ENCODE results near the gene TTC34. TPM values are rescaled to one million over a fixed set of nuclear protein-coding genes. Genes with fewer than 3 reads are reported as not detected.

TTC34 gene
- total and polyA plus RNA-seq, 9 of the 15 experiments (the other 6 are each of a cell fraction or from before 2014, with no cell fraction given) = 0.03 to 0.38 (median 0.05) TPM; not detected in 2

DNA sequence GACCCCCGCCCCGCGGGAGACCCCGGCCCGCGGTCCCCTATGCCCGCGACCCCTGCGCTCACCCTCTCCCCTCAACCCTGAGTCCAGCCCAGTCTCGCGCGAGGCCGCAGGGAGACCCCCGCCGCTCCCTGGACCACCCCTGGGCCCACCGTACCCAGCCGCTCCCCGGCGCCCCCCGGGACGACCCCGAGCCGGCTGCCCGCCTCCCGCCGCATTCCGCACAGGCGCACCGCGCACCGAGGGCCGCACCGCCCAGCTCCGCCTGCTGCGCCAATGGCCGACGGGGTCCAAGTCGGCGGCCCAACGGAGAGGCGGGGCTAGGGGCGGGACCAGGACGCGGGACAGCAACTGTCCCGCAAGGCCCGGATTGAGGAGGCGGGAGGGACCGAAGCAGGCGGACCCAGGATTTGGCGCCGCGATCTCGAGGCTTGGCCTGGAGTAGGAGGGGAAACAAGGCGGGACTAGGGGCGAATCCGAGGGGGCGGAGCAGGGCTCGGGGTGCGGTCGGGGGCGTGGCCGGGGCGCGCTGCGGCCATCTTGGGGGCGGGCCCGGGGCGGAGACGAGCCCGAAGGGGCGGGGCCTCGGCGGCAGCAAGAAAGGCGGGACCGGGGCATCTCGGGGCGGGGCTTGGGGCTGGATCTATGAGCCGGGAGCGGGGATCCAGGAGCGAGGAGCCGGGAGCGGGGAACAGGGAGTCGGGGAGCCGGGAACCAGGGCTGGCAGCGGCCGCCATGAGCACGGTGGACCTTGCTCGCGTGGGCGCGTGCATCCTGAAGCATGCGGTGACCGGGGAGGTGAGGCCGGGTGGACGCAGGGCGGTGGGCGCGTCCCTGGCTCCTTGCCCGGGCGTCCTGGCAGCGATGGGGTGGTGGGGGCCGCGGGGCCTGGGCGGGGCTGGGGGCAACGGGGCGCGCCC lies 215.1 kb downstream of the TTC34 start, which contains the start of gene PRXL2B (continued):
- TF ChIP-seq, protein P1, sequence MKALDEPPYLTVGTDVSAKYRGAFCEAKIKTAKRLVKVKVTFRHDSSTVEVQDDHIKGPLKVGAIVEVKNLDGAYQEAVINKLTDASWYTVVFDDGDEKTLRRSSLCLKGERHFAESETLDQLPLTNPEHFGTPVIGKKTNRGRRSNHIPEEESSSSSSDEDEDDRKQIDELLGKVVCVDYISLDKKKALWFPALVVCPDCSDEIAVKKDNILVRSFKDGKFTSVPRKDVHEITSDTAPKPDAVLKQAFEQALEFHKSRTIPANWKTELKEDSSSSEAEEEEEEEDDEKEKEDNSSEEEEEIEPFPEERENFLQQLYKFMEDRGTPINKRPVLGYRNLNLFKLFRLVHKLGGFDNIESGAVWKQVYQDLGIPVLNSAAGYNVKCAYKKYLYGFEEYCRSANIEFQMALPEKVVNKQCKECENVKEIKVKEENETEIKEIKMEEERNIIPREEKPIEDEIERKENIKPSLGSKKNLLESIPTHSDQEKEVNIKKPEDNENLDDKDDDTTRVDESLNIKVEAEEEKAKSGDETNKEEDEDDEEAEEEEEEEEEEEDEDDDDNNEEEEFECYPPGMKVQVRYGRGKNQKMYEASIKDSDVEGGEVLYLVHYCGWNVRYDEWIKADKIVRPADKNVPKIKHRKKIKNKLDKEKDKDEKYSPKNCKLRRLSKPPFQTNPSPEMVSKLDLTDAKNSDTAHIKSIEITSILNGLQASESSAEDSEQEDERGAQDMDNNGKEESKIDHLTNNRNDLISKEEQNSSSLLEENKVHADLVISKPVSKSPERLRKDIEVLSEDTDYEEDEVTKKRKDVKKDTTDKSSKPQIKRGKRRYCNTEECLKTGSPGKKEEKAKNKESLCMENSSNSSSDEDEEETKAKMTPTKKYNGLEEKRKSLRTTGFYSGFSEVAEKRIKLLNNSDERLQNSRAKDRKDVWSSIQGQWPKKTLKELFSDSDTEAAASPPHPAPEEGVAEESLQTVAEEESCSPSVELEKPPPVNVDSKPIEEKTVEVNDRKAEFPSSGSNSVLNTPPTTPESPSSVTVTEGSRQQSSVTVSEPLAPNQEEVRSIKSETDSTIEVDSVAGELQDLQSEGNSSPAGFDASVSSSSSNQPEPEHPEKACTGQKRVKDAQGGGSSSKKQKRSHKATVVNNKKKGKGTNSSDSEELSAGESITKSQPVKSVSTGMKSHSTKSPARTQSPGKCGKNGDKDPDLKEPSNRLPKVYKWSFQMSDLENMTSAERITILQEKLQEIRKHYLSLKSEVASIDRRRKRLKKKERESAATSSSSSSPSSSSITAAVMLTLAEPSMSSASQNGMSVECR (CRISPR knock-in tag; IDR thresholded peaks at IDR 0.05) = no peak
- 0 out of 2 replicates have a peak, but pooled peaks have one; percentile 9 for TF ChIP-seq E2F3 (CRISPR knock-in tag; IDR thresholded peaks at IDR 0.05)
- TF ChIP-seq MTA1 (IDR thresholded peaks at IDR 0.05; ENCODE audit: borderline replicate concordance) = no peak
- no peak for TF ChIP-seq CREBBP (IDR thresholded peaks at IDR 0.05; ENCODE audit: low read depth, low read length)
- TF ChIP-seq, protein P2, sequence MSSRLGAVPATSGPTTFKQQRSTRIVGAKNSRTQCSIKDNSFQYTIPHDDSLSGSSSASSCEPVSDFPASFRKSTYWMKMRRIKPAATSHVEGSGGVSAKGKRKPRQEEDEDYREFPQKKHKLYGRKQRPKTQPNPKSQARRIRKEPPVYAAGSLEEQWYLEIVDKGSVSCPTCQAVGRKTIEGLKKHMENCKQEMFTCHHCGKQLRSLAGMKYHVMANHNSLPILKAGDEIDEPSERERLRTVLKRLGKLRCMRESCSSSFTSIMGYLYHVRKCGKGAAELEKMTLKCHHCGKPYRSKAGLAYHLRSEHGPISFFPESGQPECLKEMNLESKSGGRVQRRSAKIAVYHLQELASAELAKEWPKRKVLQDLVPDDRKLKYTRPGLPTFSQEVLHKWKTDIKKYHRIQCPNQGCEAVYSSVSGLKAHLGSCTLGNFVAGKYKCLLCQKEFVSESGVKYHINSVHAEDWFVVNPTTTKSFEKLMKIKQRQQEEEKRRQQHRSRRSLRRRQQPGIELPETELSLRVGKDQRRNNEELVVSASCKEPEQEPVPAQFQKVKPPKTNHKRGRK (tag; IDR thresholded peaks at IDR 0.05) = no peak
- TF ChIP-seq ELF2 (CRISPR knock-in tag; IDR thresholded peaks at IDR 0.05) = no peak
- 0 out of 2 replicates have a peak, but pooled peaks have one; percentile 62 for TF ChIP-seq RNF2 (IDR thresholded peaks at IDR 0.05)
- peak; percentile 84 for TF ChIP-seq EGR1 (conservative IDR thresholded peaks at IDR 0.05)
- TF ChIP-seq ZNF282 (CRISPR knock-in tag; IDR thresholded peaks at IDR 0.05) = no peak
- TF ChIP-seq, protein P3, sequence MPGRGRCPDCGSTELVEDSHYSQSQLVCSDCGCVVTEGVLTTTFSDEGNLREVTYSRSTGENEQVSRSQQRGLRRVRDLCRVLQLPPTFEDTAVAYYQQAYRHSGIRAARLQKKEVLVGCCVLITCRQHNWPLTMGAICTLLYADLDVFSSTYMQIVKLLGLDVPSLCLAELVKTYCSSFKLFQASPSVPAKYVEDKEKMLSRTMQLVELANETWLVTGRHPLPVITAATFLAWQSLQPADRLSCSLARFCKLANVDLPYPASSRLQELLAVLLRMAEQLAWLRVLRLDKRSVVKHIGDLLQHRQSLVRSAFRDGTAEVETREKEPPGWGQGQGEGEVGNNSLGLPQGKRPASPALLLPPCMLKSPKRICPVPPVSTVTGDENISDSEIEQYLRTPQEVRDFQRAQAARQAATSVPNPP (IDR thresholded peaks at IDR 0.05; ENCODE audit: borderline replicate concordance, insufficient read depth, insufficient read length) = no peak
- TF ChIP-seq POLR2H (tag; IDR thresholded peaks at IDR 0.05; ENCODE audit: low read depth) = no peak
- no peak for TF ChIP-seq HNRNPH1 (optimal IDR thresholded peaks at IDR 0.05; ENCODE audit: low read depth, low read length)
- TF ChIP-seq, protein P4, sequence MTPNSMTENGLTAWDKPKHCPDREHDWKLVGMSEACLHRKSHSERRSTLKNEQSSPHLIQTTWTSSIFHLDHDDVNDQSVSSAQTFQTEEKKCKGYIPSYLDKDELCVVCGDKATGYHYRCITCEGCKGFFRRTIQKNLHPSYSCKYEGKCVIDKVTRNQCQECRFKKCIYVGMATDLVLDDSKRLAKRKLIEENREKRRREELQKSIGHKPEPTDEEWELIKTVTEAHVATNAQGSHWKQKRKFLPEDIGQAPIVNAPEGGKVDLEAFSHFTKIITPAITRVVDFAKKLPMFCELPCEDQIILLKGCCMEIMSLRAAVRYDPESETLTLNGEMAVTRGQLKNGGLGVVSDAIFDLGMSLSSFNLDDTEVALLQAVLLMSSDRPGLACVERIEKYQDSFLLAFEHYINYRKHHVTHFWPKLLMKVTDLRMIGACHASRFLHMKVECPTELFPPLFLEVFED (CRISPR knock-in tag; conservative IDR thresholded peaks at IDR 0.05) = no peak
- TF ChIP-seq ZNF830 (CRISPR knock-in tag; IDR thresholded peaks at IDR 0.05) = no peak
- TF ChIP-seq ETV5 (CRISPR knock-in tag; IDR thresholded peaks at IDR 0.05; ENCODE audit: low read depth) = no peak
- TF ChIP-seq ATF7 (IDR thresholded peaks at IDR 0.05) = peak; percentile 64
